HG02642 (cell line): ENCODE data around the gene MEGF6.

ENCODE experiments used
- ATAC-seq: cut with Tn5 transposase; IDR thresholded peaks from one replicate; pipeline ENCODE4 v1.9.1; 2021; ENCODE audit warnings: mild to moderate bottlenecking; ENCODE audit not compliant: unreplicated experiment, poor library complexity

The MEGF6 gene

GRCh38 chr1:3545363-3546047 lies 65.8 kb downstream of the MEGF6 start:
- no peak for ATAC-seq

GRCh38 chr1:3544040-3544977 lies 67.0 kb downstream of the MEGF6 start:
- ATAC-seq = no peak

GRCh38 chr1:3543076-3544039 lies 68.0 kb downstream of the MEGF6 start:
- no peak for ATAC-seq

GRCh38 chr1:3542676-3543075 lies 68.6 kb downstream of the MEGF6 start:
- ATAC-seq = no peak

GRCh38 chr1:3541936-3542335 lies 69.4 kb downstream of the MEGF6 start:
- ATAC-seq = no peak

- no peak for ATAC-seq
Measured at GRCh38 chr1:3541465-3541864, 69.8 kb downstream of the MEGF6 start.

- ATAC-seq = no peak
Measured at GRCh38 chr1:3540876-3541275, 70.4 kb downstream of the MEGF6 start.

GRCh38 chr1:3539707-3540425 lies 71.4 kb downstream of the MEGF6 start:
- no peak for ATAC-seq

- ATAC-seq = no peak
Measured at GRCh38 chr1:3537359-3537758, 73.9 kb downstream of the MEGF6 start.

GRCh38 chr1:3536420-3537195 lies 74.7 kb downstream of the MEGF6 start:
- ATAC-seq = no peak

GRCh38 chr1:3535732-3536131 lies 75.6 kb downstream of the MEGF6 start:
- ATAC-seq = no peak

GRCh38 chr1:3534803-3535637 lies 76.3 kb downstream of the MEGF6 start:
- no peak for ATAC-seq

GRCh38 chr1:3533067-3534048 lies 78.0 kb downstream of the MEGF6 start:
- ATAC-seq = no peak

- ATAC-seq = no peak
Measured at GRCh38 chr1:3531928-3532327, 79.4 kb downstream of the MEGF6 start.

GRCh38 chr1:3530926-3531818 lies 80.1 kb downstream of the MEGF6 start:
- no peak for ATAC-seq
